Measurements from ENCODE around the gene RPS2. TPM values are rescaled to one million over a fixed set of nuclear protein-coding genes. Genes with fewer than 3 reads are reported as not detected.

The RPS2 gene
- total and polyA plus RNA-seq, 8 donors, result 1,316 to 3,219 (median 1,806) TPM

DNA sequence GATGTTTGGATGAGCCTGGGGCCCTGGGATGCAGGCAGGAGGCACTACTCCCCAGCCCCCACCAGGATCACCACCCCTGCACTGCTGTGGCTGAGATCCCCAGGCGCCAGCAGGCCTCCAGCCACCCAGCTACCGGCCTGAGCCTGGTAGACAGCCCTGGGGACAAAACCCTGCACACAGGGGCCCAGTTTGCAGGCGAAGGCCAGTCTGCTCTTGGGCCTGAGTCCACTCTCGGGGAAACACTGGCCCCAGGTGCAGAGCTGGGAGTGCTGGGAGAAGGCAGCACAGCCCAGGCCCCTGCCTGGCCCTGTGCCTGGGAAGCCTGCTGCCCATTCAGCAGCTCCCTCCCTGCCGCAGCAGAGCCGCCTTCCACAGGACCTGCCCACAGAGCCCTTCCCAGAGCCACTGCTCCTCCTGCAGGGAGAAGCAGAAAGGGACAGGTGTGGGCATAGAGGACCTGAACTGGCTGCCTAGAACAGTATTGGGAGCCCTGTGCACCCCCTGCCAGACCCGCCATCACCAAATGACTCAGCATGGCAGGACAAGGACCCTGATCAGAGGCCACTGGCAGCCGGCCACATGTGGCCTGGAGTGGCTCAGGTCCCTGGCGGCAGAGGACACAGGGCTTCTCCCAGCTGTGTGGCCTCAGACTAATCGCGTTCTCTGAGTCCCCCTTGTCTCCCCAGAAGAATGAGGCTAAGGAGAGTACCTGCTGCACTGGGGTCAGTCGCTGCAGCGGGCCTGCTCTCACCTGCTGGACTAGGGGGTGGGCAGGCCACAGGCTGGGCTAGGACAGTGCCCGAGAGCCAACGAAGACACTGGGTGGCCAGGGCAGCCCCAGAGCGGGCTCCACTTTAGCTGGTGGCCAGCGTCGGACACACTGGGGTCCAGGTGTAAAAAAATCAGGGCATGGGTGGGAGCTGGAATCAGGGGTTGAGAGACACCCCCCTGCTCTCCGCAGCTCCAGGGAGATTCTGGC is 32.3 kb downstream of the RPS2 start:
- 49% methylated on average over 19 of the region's 19 CpGs for WGBS, 2 donors
- Histone ChIP-seq H3K4me3 (no peak overlapping the region), H3K27me3 (no peaks in the 10 kb centered on the region), H3K9me3 (no peaks in the 10 kb centered on the region), H3K27ac (peak overlapping the region in 2 of 4 donors; percentile 16 to 28), H3K36me3 (peaks cover 0 to 3% (median under 1%) of the 10 kb centered on the region in 3 donors), H3K4me1 (peaks cover 0 to 4% (median 0%) of the 10 kb centered on the region in 3 donors)
- ATAC-seq (peak; percentile 47 to 79 (median 64)), FAIRE-seq (no peak), DNase-seq (peak in 5 of 6 donors; percentile 75 to 94 (median 81))
- TF ChIP-seq, protein P1, sequence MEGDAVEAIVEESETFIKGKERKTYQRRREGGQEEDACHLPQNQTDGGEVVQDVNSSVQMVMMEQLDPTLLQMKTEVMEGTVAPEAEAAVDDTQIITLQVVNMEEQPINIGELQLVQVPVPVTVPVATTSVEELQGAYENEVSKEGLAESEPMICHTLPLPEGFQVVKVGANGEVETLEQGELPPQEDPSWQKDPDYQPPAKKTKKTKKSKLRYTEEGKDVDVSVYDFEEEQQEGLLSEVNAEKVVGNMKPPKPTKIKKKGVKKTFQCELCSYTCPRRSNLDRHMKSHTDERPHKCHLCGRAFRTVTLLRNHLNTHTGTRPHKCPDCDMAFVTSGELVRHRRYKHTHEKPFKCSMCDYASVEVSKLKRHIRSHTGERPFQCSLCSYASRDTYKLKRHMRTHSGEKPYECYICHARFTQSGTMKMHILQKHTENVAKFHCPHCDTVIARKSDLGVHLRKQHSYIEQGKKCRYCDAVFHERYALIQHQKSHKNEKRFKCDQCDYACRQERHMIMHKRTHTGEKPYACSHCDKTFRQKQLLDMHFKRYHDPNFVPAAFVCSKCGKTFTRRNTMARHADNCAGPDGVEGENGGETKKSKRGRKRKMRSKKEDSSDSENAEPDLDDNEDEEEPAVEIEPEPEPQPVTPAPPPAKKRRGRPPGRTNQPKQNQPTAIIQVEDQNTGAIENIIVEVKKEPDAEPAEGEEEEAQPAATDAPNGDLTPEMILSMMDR (IDR thresholded peaks at IDR 0.05), result no peak
- intact Hi-C loops (cut with DNase I), result no loop called here

DNA sequence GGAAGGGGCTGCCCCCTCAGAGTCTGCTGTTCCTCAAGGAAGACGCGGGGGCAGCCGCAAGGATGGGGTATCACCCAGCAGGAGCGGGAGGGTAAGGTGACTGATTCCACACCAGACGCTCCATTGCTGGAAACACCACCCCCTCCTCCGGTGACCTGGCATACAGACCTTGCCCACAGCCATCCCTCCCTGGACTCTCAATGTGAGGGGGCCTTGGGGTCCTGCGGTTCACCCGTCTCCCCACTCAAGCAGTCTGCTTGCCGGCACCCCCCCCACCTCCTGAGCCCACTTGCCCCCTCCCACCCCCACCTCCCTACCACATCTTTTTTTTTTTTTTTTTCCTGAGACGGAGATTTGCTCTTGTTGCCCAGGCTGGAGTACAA is 34.3 kb downstream of the RPS2 start:
- Histone ChIP-seq H3K4me3 (no peak overlapping the region), H3K27ac (no peak overlapping the region), H3K27me3 (no peaks in the 10 kb centered on the region), H3K4me1 (peaks cover 0 to 4% (median 0%) of the 10 kb centered on the region in 3 donors), H3K9me3 (no peaks in the 10 kb centered on the region), H3K36me3 (no peaks in the 10 kb centered on the region)
- no peak for FAIRE-seq
- intact Hi-C loops (cut with DNase I), result no loop called here
- 81 to 85% methylated on average over 9 to 10 of the region's 10 CpGs for WGBS, 2 donors
- ATAC-seq, result no peak
- DNase-seq, result no peak
- TF ChIP-seq, protein P1 (IDR thresholded peaks at IDR 0.05), result no peak

DNA sequence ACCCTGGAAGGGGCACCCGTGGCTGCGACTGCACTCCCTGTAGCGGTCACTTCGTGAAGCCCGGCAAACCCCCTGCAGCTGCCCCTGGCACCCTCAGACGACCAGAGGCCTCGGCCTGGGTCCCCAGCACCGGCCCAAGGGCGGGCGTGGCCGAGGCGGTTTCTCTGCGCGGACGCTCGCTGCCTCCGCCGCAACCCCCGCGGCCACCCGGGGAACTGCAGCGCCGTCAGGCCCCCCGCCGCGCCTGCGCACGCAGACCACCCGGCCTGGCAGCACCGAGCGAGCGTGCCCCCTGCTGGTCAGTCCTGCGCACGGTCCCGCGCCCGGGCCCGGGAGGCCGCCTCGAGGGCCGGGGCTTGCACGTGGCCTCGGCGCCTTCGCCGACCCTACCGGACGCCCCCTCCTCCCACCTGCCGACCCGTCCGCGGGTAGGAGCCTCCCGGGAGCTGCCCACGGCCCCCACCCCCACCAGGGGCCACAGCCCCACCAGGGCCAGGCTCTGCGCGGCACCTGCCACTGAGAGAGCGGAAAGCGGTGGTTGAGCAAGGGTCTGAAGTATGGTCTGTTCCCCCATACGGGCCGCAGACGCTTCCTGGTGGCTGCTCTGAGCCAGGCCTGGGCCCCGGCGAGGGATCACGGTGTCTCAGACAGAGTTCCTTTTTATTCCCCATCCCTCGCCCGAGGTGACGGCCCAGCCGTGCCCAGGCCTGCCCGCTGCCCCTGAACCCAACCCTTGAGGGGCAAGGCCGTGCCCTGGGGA is 34.9 kb downstream of the RPS2 start:
- H3K27ac ChIP-seq, result peak overlapping the region; percentile 29 to 66 (median 42)
- peak overlapping the region; percentile 27 to 57 (median 35) for H3K4me3 ChIP-seq
- H3K27me3 ChIP-seq, result no peaks in the 10 kb centered on the region
- no peaks in the 10 kb centered on the region for H3K36me3 ChIP-seq
- TF ChIP-seq, protein P1 (IDR thresholded peaks at IDR 0.05), result peak; percentile 99 to 100 (median 100)
- H3K9me3 ChIP-seq, result no peaks in the 10 kb centered on the region
- 15 to 19% methylated on average over 59 to 70 of the region's 70 CpGs for WGBS, 2 donors
- DNase-seq (peak; percentile 82 to 99 (median 94)), FAIRE-seq (no peak), ATAC-seq (peak; percentile 84 to 95 (median 88))
- intact Hi-C loops (cut with DNase I), result no loop called here
- peaks cover 0 to 4% (median 0%) of the 10 kb centered on the region in 3 donors for H3K4me1 ChIP-seq

DNA sequence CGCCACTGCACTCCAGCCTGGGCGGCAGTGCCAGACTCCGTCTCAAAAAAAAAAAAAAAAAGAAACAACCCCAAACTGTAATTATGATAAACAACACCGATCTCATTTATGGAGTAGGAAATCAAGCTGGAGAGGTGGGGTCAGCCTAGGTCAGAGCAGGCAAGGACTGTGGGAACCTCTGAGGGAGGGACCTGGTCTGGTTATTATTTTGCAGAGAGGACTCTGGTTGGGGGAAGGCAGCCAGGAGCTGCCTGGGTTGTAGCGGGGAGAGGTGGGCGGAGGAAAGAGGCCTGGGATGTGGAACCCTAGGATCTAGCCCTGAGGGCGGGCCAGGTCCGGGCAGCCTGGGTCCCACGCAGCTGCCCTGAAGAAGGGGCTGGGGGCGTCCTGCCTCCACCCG is 35.5 kb downstream of the RPS2 start:
- Histone ChIP-seq H3K4me1 (peaks cover 0 to 4% (median 0%) of the 10 kb centered on the region in 3 donors), H3K36me3 (no peaks in the 10 kb centered on the region), H3K27me3 (no peaks in the 10 kb centered on the region), H3K4me3 (peak overlapping the region; percentile 27 to 57 (median 35)), H3K9me3 (no peaks in the 10 kb centered on the region), H3K27ac (peak overlapping the region; percentile 29 to 66 (median 42))
- no peak for DNase-seq
- 16% methylated on average over 9 to 11 of the region's 11 CpGs for WGBS, 2 donors
- intact Hi-C loops (cut with DNase I), result no loop called here
- TF ChIP-seq, protein P1 (IDR thresholded peaks at IDR 0.05), result no peak
- ATAC-seq, result peak; percentile 34 to 37 (median 36)
- no peak for FAIRE-seq
